OCI-LY1 (cell line): ENCODE data around the gene ERN1.

Experiments
- H2AFZ ChIP-seq: fragments of 200-600 bp; sonication (generic), shearing (Covaris generic); 2 replicates; pipeline ENCODE4 v1.6.0; 2014; ENCODE audit warnings: antibody characterized with exemption, mild to moderate bottlenecking, low read length
- H3F3A ChIP-seq: fragments of 200-600 bp; sonication (generic), shearing (Covaris generic); 2 replicates; pipeline ENCODE4 v1.6.0; 2014; ENCODE audit warnings: mild to moderate bottlenecking, antibody characterized with exemption, low read length, moderate library complexity; ENCODE audit not compliant: insufficient read depth
- H3K27ac ChIP-seq: fragments of 200-600 bp; sonication (generic); 2 replicates; pipeline ENCODE4 v1.5.1; 2014; ENCODE audit warnings: low read length, mixed run types, mild to moderate bottlenecking, low read depth; ENCODE audit not compliant: poor library complexity, severe bottlenecking
- H3K27me3 ChIP-seq: fragments of 200-600 bp; sonication (generic); 2 replicates; pipeline ENCODE4 v1.6.0; 2014; ENCODE audit warnings: antibody characterized with exemption, mild to moderate bottlenecking, low read length, moderate library complexity; ENCODE audit not compliant: insufficient read depth
- H3K36me3 ChIP-seq: fragments of 200-600 bp; sonication (generic); 2 replicates; pipeline ENCODE4 v1.6.1; 2014; ENCODE audit warnings: mild to moderate bottlenecking, antibody characterized with exemption, low read length, moderate library complexity, mixed read lengths; ENCODE audit not compliant: insufficient read depth
- H3K4me1 ChIP-seq: fragments of 200-600 bp; sonication (generic); 2 replicates; pipeline ENCODE4 v1.5.1; 2014; ENCODE audit warnings: mild to moderate bottlenecking, low read length, moderate library complexity; ENCODE audit not compliant: insufficient read depth, severe bottlenecking
- H3K4me2 ChIP-seq: fragments of 200-600 bp; sonication (generic), shearing (Covaris generic); 2 replicates; pipeline ENCODE4 v1.6.1; 2014; ENCODE audit warnings: low read length
- H3K4me3 ChIP-seq: fragments of 200-600 bp; sonication (generic); 2 replicates; pipeline ENCODE4 v1.5.1; 2014; ENCODE audit warnings: low read length, low read depth, mild to moderate bottlenecking, mixed read lengths; ENCODE audit not compliant: poor library complexity, severe bottlenecking
- H3K79me2 ChIP-seq: fragments of 200-600 bp; shearing (Covaris generic); 2 replicates; pipeline ENCODE4 v1.6.1; 2016; ENCODE audit warnings: mixed run types, low read length, mixed read lengths; ENCODE audit not compliant: insufficient read depth
- H3K9ac ChIP-seq: fragments of 200-600 bp; sonication (generic), shearing (Covaris generic); 2 replicates; pipeline ENCODE4 v1.6.1; 2014; ENCODE audit warnings: mild to moderate bottlenecking, low read length, mixed read lengths
- H3K9me2 ChIP-seq: fragments of 200-600 bp; sonication (generic), shearing (Covaris generic); 2 replicates; pipeline ENCODE4 v1.6.1; 2014; ENCODE audit warnings: low read depth, mild to moderate bottlenecking, low read length, mixed read lengths
- H3K9me3 ChIP-seq: fragments of 200-600 bp; shearing (Covaris generic); 2 replicates; pipeline ENCODE4 v1.6.1; 2014; ENCODE audit warnings: low read length, mixed read lengths
- H4K20me1 ChIP-seq: fragments of 200-600 bp; sonication (generic), shearing (Covaris generic); 2 replicates; pipeline ENCODE4 v1.6.0; 2016; ENCODE audit warnings: mild to moderate bottlenecking, low read length; ENCODE audit not compliant: insufficient read depth
- EZH2 ChIP-seq: fragments of 200-600 bp; sonication (generic), shearing (Covaris generic); IDR thresholded peaks from 2 replicates; pipeline ENCODE4 v1.8.0; 2017; ENCODE audit warnings: borderline replicate concordance, mixed run types, mild to moderate bottlenecking, antibody characterized with exemption, low read length, moderate library complexity, mixed read lengths
- TF ChIP-seq, protein P1 (sequence below): fragments of 200-600 bp; sonication (generic), shearing (Covaris generic); IDR thresholded peaks from 2 replicates; pipeline ENCODE4 v1.5.1; 2017; ENCODE audit warnings: mild to moderate bottlenecking, antibody characterized with exemption, low read length, moderate library complexity, mixed read lengths

The ERN1 gene

DNA sequence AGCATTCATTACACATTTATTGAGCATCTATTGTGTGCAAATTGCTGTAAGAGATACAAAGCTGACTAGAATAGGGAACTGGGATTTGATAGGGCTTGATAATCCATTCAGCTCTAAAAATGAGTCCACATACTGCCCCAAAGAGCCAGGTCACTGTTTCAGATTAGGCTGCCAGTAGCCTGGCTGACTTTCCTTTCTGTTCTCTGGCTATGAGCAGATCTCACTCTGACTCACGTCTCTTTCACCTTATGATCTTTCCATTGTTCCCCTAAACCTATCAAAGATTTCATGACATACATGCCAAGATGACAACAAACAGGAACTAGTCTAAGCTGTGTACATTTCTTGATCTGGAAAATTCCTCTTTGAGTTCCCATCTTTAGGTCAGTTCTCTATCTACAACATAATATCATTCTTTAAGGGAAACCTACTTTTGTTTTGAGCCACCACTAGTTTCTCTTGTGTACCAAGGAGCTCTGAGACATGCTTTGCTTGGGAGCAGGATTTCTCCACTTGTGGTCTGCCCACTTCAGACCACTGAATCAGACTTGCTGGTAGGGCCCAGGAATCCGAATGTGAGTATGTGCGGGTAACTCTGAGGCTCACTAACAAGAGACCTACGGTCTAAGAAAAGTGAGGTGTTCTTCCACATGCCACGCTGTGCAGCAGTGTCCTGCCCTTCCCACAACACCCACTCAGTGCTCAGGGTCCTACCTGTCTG, 68.6 kb downstream of the ERN1 start:
- TF ChIP-seq, protein P1, sequence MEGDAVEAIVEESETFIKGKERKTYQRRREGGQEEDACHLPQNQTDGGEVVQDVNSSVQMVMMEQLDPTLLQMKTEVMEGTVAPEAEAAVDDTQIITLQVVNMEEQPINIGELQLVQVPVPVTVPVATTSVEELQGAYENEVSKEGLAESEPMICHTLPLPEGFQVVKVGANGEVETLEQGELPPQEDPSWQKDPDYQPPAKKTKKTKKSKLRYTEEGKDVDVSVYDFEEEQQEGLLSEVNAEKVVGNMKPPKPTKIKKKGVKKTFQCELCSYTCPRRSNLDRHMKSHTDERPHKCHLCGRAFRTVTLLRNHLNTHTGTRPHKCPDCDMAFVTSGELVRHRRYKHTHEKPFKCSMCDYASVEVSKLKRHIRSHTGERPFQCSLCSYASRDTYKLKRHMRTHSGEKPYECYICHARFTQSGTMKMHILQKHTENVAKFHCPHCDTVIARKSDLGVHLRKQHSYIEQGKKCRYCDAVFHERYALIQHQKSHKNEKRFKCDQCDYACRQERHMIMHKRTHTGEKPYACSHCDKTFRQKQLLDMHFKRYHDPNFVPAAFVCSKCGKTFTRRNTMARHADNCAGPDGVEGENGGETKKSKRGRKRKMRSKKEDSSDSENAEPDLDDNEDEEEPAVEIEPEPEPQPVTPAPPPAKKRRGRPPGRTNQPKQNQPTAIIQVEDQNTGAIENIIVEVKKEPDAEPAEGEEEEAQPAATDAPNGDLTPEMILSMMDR = no peak
- no peak for TF ChIP-seq EZH2
- Histone ChIP-seq H3K4me2 (no peak overlapping the region), H2AFZ (no peak overlapping the region), H3K36me3 (no peaks in the 10 kb centered on the region), H3K9ac (no peak overlapping the region), H3K4me3 (no peak overlapping the region), H3K27me3 (no peaks in the 10 kb centered on the region), H3K9me2 (no peaks in the 10 kb centered on the region), H3K27ac (no peak overlapping the region), H3K9me3 (no peaks in the 10 kb centered on the region), H3K79me2 (no peaks in the 10 kb centered on the region), H4K20me1 (no peaks in the 10 kb centered on the region), H3F3A (no peaks in the 10 kb centered on the region), H3K4me1 (peaks cover 28% of the 10 kb centered on the region)

DNA sequence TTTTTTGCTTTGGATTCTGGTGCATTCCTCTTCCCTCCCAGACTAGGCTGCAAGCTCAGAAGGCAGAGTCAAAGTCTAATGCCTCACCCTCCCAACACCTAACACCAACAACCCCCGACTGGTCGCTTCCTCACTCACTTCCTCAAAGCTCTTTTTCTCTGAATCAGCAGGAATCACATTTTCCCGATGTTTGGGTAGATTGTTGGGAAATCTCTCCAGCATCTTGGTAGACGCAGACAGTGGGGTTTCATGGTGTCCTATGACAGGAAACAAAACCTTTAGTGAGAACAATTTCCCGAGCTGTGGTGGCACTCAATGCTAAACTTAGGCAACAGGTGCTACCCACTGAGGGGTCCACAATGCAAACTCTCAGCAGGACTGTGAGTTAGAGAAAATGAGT, 69.6 kb downstream of the ERN1 start:
- Histone ChIP-seq H3K36me3 (no peaks in the 10 kb centered on the region), H3K9ac (no peak overlapping the region), H2AFZ (no peak overlapping the region), H3K79me2 (no peaks in the 10 kb centered on the region), H3F3A (no peaks in the 10 kb centered on the region), H4K20me1 (no peaks in the 10 kb centered on the region), H3K4me3 (no peak overlapping the region), H3K9me3 (no peaks in the 10 kb centered on the region), H3K4me1 (peaks cover 34% of the 10 kb centered on the region), H3K4me2 (no peak overlapping the region), H3K27ac (no peak overlapping the region), H3K9me2 (no peaks in the 10 kb centered on the region), H3K27me3 (no peaks in the 10 kb centered on the region)
- TF ChIP-seq, protein P1 = no peak
- TF ChIP-seq EZH2 = no peak

DNA sequence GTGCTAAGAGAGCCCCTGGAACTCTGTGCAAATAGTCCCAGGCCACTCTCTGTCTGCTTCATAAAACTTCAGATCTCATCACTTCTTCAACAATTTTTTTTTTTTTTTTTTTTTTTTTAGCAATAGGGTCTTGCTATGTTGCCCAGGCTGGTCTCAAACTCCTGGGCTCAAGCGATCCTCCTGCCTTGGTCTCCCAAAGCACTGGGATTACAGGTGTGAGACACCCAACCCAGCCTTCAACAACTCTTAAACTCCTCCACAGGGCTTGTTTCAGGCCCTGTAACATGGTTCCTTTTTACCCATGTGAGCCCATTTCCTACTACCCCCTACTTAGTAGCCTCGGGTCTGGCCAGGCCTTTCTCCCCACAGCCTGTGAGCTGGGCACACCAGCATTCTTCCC, 70.2 kb downstream of the ERN1 start:
- H3K4me2 ChIP-seq = no peak overlapping the region
- no peaks in the 10 kb centered on the region for H3F3A ChIP-seq
- H3K9me3 ChIP-seq = no peaks in the 10 kb centered on the region
- no peaks in the 10 kb centered on the region for H4K20me1 ChIP-seq
- H3K79me2 ChIP-seq = no peaks in the 10 kb centered on the region
- no peaks in the 10 kb centered on the region for H3K27me3 ChIP-seq
- no peaks in the 10 kb centered on the region for H3K9me2 ChIP-seq
- no peak overlapping the region for H3K4me3 ChIP-seq
- H2AFZ ChIP-seq = no peak overlapping the region
- H3K4me1 ChIP-seq = peaks cover 34% of the 10 kb centered on the region
- H3K36me3 ChIP-seq = no peaks in the 10 kb centered on the region
- TF ChIP-seq EZH2 = no peak
- TF ChIP-seq, protein P1 = no peak
- H3K27ac ChIP-seq = no peak overlapping the region
- no peak overlapping the region for H3K9ac ChIP-seq
